ENCODE results near the gene DIPK1A.
"Not testable (repeated sequence)": the region's sequence is repeated elsewhere in the genome, so short reads cannot be mapped to it uniquely, and the experiment has no call there.

Gene DIPK1A

GRCh38 chr1:92980732-92981647 is 19.7 kb upstream of the DIPK1A start:
- DNase-seq = no peak
- peak; percentile 59 for ATAC-seq

- ATAC-seq = peak; percentile 32
Measured at GRCh38 chr1:92975551-92976232, 14.4 kb upstream of the DIPK1A start.

GRCh38 chr1:92974112-92974511 is 12.8 kb upstream of the DIPK1A start:
- not testable (repeated sequence) for ATAC-seq, DNase-seq

More at GRCh38 chr1:92975551-92976232, 14.4 kb upstream of the DIPK1A start:
- DNase-seq = no peak

GRCh38 chr1:92973203-92973897 is 12.1 kb upstream of the DIPK1A start:
- DNase-seq (no peak), ATAC-seq (peak; percentile 50)

GRCh38 chr1:92972409-92973129 is 11.3 kb upstream of the DIPK1A start:
- no peak for ATAC-seq
- DNase-seq = no peak

- not testable (repeated sequence) for ATAC-seq, DNase-seq
Measured at GRCh38 chr1:92971932-92972331, 10.7 kb upstream of the DIPK1A start.

- DNase-seq = no peak
- no peak for ATAC-seq
Measured at GRCh38 chr1:92970990-92971689, 9.9 kb upstream of the DIPK1A start.

GRCh38 chr1:92969517-92969916 is 8.3 kb upstream of the DIPK1A start:
- DNase-seq (no peak), ATAC-seq (no peak)

GRCh38 chr1:92968138-92969032 is 7.1 kb upstream of the DIPK1A start:
- no peak for DNase-seq
- ATAC-seq = peak; percentile 60

GRCh38 chr1:92964998-92965397 is 3.7 kb upstream of the DIPK1A start:
- no peak for ATAC-seq
- no peak for DNase-seq

- DNase-seq = no peak
- ATAC-seq = no peak
Measured at GRCh38 chr1:92964316-92964715, 3.1 kb upstream of the DIPK1A start.

- peak; percentile 74 for ATAC-seq
- DNase-seq = peak; percentile 59
Measured at GRCh38 chr1:92961896-92962752, 862 bp upstream of the DIPK1A start.

- peak; percentile 60 for ATAC-seq
- peak; percentile 52 for DNase-seq
Measured at GRCh38 chr1:92960395-92961130, 699 bp downstream of the DIPK1A start.

GRCh38 chr1:92958203-92958970 is 2.9 kb downstream of the DIPK1A start:
- no peak for DNase-seq
- ATAC-seq = no peak

- ATAC-seq (no peak), DNase-seq (no peak)
Measured at GRCh38 chr1:92957030-92957734, 4.1 kb downstream of the DIPK1A start.

GRCh38 chr1:92956254-92957029 is 4.8 kb downstream of the DIPK1A start:
- no peak for ATAC-seq
- DNase-seq = no peak
